Loucy (cell line): Measurements from ENCODE around the gene DPF3.

Source experiments
- H2AFZ ChIP-seq: fragments of 200-600 bp; sonication (generic); 2 replicates; pipeline ENCODE4 v1.6.0; 2016; ENCODE audit warnings: antibody characterized with exemption, mild to moderate bottlenecking, low read length, moderate library complexity
- H3F3A ChIP-seq: fragments of 200-600 bp; 2 replicates; pipeline ENCODE4 v1.6.0; 2016; ENCODE audit warnings: antibody characterized with exemption, low read depth, mild to moderate bottlenecking
- H3K27me3 ChIP-seq: fragments of 200-600 bp; sonication (generic); 2 replicates; pipeline ENCODE4 v1.6.1; 2014; ENCODE audit warnings: low read length, mild to moderate bottlenecking; ENCODE audit not compliant: insufficient read depth, poor library complexity, severe bottlenecking
- H3K36me3 ChIP-seq: fragments of 200-600 bp; sonication (generic); 2 replicates; pipeline ENCODE4 v1.6.1; 2016; ENCODE audit warnings: low read length; ENCODE audit not compliant: insufficient read depth
- H3K4me1 ChIP-seq: fragments of 200-600 bp; sonication (generic); 2 replicates; pipeline ENCODE4 v1.5.1; 2014; ENCODE audit warnings: low read length, mild to moderate bottlenecking; ENCODE audit not compliant: insufficient read depth, poor library complexity, severe bottlenecking
- H3K4me2 ChIP-seq: fragments of 200-600 bp; sonication (generic); 2 replicates; pipeline ENCODE4 v1.6.0; 2014; ENCODE audit warnings: antibody characterized with exemption, low read length, low read depth, mild to moderate bottlenecking; ENCODE audit not compliant: poor library complexity, severe bottlenecking
- H3K4me3 ChIP-seq: fragments of 200-600 bp; sonication (generic); 2 replicates; pipeline ENCODE4 v1.5.1; 2014; ENCODE audit warnings: low read length, mild to moderate bottlenecking, mixed read lengths; ENCODE audit not compliant: poor library complexity, severe bottlenecking
- H3K79me2 ChIP-seq: fragments of 200-600 bp; sonication (generic); 2 replicates; pipeline ENCODE4 v1.6.1; 2014; ENCODE audit warnings: low read length; ENCODE audit not compliant: insufficient read depth
- H3K9ac ChIP-seq: fragments of 200-600 bp; sonication (generic); 2 replicates; pipeline ENCODE4 v1.6.0; 2014; ENCODE audit warnings: mild to moderate bottlenecking, low read depth, low read length, moderate library complexity; ENCODE audit not compliant: poor library complexity, severe bottlenecking
- H3K9me2 ChIP-seq: fragments of 200-600 bp; sonication (generic); replicated peaks from 2 replicates; pipeline ENCODE4 v1.6.1; 2016; ENCODE audit warnings: low read depth, low read length, mixed read lengths
- H3K9me3 ChIP-seq: fragments of 200-600 bp; sonication (generic); 2 replicates; pipeline ENCODE4 v1.6.1; 2014; ENCODE audit warnings: mild to moderate bottlenecking, antibody characterized with exemption, low read length, low read depth; ENCODE audit not compliant: insufficient read depth
- H4K20me1 ChIP-seq: fragments of 200-600 bp; sonication (generic); 2 replicates; pipeline ENCODE4 v1.6.0; 2014; ENCODE audit warnings: antibody characterized with exemption, low read length, mild to moderate bottlenecking; ENCODE audit not compliant: insufficient read depth, poor library complexity, severe bottlenecking
- CTCF ChIP-seq: fragments of 200-600 bp; sonication (generic); conservative IDR thresholded peaks from 2 replicates; pipeline ENCODE4 v1.5.1; 2014; ENCODE audit warnings: mild to moderate bottlenecking, antibody characterized with exemption, low read length
- EZH2phosphoT487 ChIP-seq: fragments of 200-600 bp; IDR thresholded peaks from 2 replicates; pipeline ENCODE4 v1.6.1; 2018; ENCODE audit warnings: antibody characterized with exemption, mild to moderate bottlenecking, moderate library complexity, borderline replicate concordance

Gene DPF3

GRCh38 chr14:72630374-72630773, 263.5 kb downstream of the DPF3 start:
- peaks cover 20% of the 10 kb centered on the region for H3K36me3 ChIP-seq
- H3K27me3 ChIP-seq: no peaks in the 10 kb centered on the region
- no peaks in the 10 kb centered on the region for H3F3A ChIP-seq
- no peak overlapping the region for H2AFZ ChIP-seq
- no peak overlapping the region for H3K9ac ChIP-seq
- H3K4me2 ChIP-seq: no peak overlapping the region
- peaks cover 6% of the 10 kb centered on the region; the same call in 1 of the 2 replicates for H3K9me3 ChIP-seq
- H3K9me2 ChIP-seq: no peaks in the 10 kb centered on the region
- no peaks in the 10 kb centered on the region for H4K20me1 ChIP-seq
- no peak overlapping the region for H3K4me3 ChIP-seq
- no peak for TF ChIP-seq CTCF
- no peak for TF ChIP-seq EZH2phosphoT487
- no peaks in the 10 kb centered on the region for H3K79me2 ChIP-seq
- H3K4me1 ChIP-seq: peaks cover 20% of the 10 kb centered on the region

- Histone ChIP-seq H3K9ac (no peak overlapping the region), H3K4me1 (peaks cover 20% of the 10 kb centered on the region), H3K36me3 (peaks cover 20% of the 10 kb centered on the region), H3K9me2 (no peaks in the 10 kb centered on the region), H3K9me3 (peaks cover 6% of the 10 kb centered on the region; the same call in 1 of the 2 replicates), H3K4me2 (no peak overlapping the region), H3K79me2 (no peaks in the 10 kb centered on the region), H4K20me1 (no peaks in the 10 kb centered on the region), H3F3A (no peaks in the 10 kb centered on the region), H2AFZ (no peak overlapping the region), H3K4me3 (no peak overlapping the region), H3K27me3 (no peaks in the 10 kb centered on the region)
- TF ChIP-seq EZH2phosphoT487 (no peak), CTCF (no peak)
Measured at GRCh38 chr14:72629534-72629933, 264.4 kb downstream of the DPF3 start.

GRCh38 chr14:72625689-72626088, 268.2 kb downstream of the DPF3 start:
- Histone ChIP-seq H3K27me3 (no peaks in the 10 kb centered on the region), H2AFZ (no peak overlapping the region), H3K4me3 (no peak overlapping the region), H4K20me1 (no peaks in the 10 kb centered on the region), H3K9ac (no peak overlapping the region), H3K4me1 (peaks cover 5% of the 10 kb centered on the region), H3K9me3 (peaks cover 6% of the 10 kb centered on the region; the same call in 1 of the 2 replicates), H3K4me2 (no peak overlapping the region), H3K36me3 (peaks cover 20% of the 10 kb centered on the region), H3F3A (no peaks in the 10 kb centered on the region), H3K9me2 (no peaks in the 10 kb centered on the region), H3K79me2 (no peaks in the 10 kb centered on the region)
- TF ChIP-seq EZH2phosphoT487 (no peak), CTCF (no peak)
